Sigmoid colon (tissue), 7 donors: ENCODE results near the gene CENPE. TPM values are rescaled to one million over a fixed set of nuclear protein-coding genes. Genes with fewer than 3 reads are reported as not detected.

Experiments
- DNase-seq: peaks from one replicate; pipeline ENCODE4 v3.0.0-alpha.2; 2019
- H3K27ac ChIP-seq, 4 donors: fragments of 200-600 bp; sonication (generic); one replicate each; pipeline ENCODE4 v1.5.1; 2016 to 2019; ENCODE audit warnings: mild to moderate bottlenecking in 1 of 4
- H3K27me3 ChIP-seq, 3 donors: fragments of 200-600 bp; sonication (generic); one replicate each; pipeline ENCODE4 v1.5.1; 2019; ENCODE audit warnings: mild to moderate bottlenecking in 1 of 3
- H3K36me3 ChIP-seq, 4 donors: fragments of 200-600 bp; sonication (generic); one replicate each; pipeline ENCODE4 v1.5.1; 2016 to 2019
- H3K4me1 ChIP-seq, 4 donors: fragments of 200-600 bp; sonication (generic); one replicate each; pipeline ENCODE4 v1.5.1; 2017 to 2019
- H3K4me3 ChIP-seq, 4 donors: fragments of 200-600 bp; sonication (generic); one replicate each; pipeline ENCODE4 v1.5.1; 2017 to 2019; ENCODE audit warnings: mild to moderate bottlenecking in 2 of 4, moderate library complexity in 1 of 4
- H3K9me3 ChIP-seq, 4 donors: fragments of 200-600 bp in 3 of 4; sonication (generic) in 3 of 4; one replicate each; pipeline versions ENCODE4 v1.5.1 to v1.6.1; 2013 to 2019
- CTCF ChIP-seq, 4 experiments: fragments of 450-650 bp in 3 of 4; fragments of 200-600 bp in 1 of 4; IDR thresholded peaks; one replicate each; pipeline ENCODE4 v1.5.1; 2016 to 2019; ENCODE audit warnings: antibody characterized with exemption in 4 of 4, mild to moderate bottlenecking in 3 of 4, moderate library complexity in 2 of 4
- EP300 ChIP-seq, 4 donors: sonication (generic); formaldehyde crosslinking; IDR thresholded peaks; one replicate each; pipeline ENCODE4 v1.6.1; 2017; ENCODE audit warnings: antibody characterized with exemption in 4 of 4
- POLR2A ChIP-seq, 2 donors: fragments of 450-650 bp; IDR thresholded peaks; one replicate each; pipeline ENCODE4 v1.6.1; 2016; ENCODE audit warnings: antibody characterized with exemption in 2 of 2, mild to moderate bottlenecking in 2 of 2, moderate library complexity in 2 of 2
- POLR2AphosphoS5 ChIP-seq, 4 donors: sonication (generic); formaldehyde crosslinking; IDR thresholded peaks; one replicate each; pipeline ENCODE4 v1.6.1; 2017; ENCODE audit warnings: antibody characterized with exemption in 4 of 4
- WGBS, 2 donors: extraction: QIAGEN DNeasy Blood & Tissue Kit; methylation state at CpG; one replicate each; pipeline ENCODE4 v1.1.7; 2013; 5-methylcytosine and 5-hydroxymethylcytosine counted together
- intact Hi-C: fragments of 100-400 bp; cut with DNase I; formaldehyde crosslinking; loops from one replicate; pipeline ENCODE4 v1.15.1; 2023
- polyA plus RNA-seq, 3 donors: library from polyadenylated mRNA; stranded (reverse); fragments of 200-250 nt; gene quantifications; one replicate each; pipeline ENCODE4 v1.2.3, GENCODE V29; 2013
- total RNA-seq, 4 donors: library from RNA; depleted of rRNA; stranded (reverse); fragments of >200 nt; gene quantifications; one replicate each; pipeline ENCODE4 v1.1.0, GENCODE V29; 2016
- donor health status: healthy with polysubstance abuse.
- donor health status: Bipolar disorder and iron deficiency.
- donor health status: healthy.

The CENPE gene
- total and polyA plus RNA-seq, 7 donors: 0.46 to 5.2 (median 1.1) TPM

- DNase-seq: no peak
- Histone ChIP-seq H3K4me3 (no peak overlapping the region), H3K9me3 (no peaks in the 10 kb centered on the region), H3K36me3 (no peaks in the 10 kb centered on the region), H3K27me3 (no peaks in the 10 kb centered on the region), H3K27ac (no peak overlapping the region), H3K4me1 (peaks cover 0 to 33% (median 18%) of the 10 kb centered on the region in 4 donors)
- TF ChIP-seq POLR2AphosphoS5 (IDR thresholded peaks at IDR 0.05) (no peak), EP300 (IDR thresholded peaks at IDR 0.05) (no peak)
- intact Hi-C loops: no loop called here
- WGBS, 2 donors: 69 to 72% methylated on average over 5 of the region's 5 CpGs
Measured at GRCh38 chr4:103100691-103101090, 97.5 kb downstream of the CENPE start.

GRCh38 chr4:103099691-103100392 is 98.3 kb downstream of the CENPE start, which contains the start of gene BDH2:
TSS of gene BDH2 (minus strand) at chr4:103099834. CDS start at chr4:103096254, 3,580 bp downstream.
- peak; percentile 81 for DNase-seq

GRCh38 chr4:103098756-103099440 is 99.2 kb downstream of the CENPE start:
- DNase-seq: no peak
- 15 to 30% methylated on average over 4 of the region's 4 CpGs for WGBS, 2 donors
- Histone ChIP-seq H3K4me1 (peaks cover 0 to 36% (median 18%) of the 10 kb centered on the region in 4 donors), H3K27ac (peak overlapping the region; percentile 55 to 71 (median 68)), H3K4me3 (peak overlapping the region; percentile 21 to 51 (median 44)), H3K9me3 (no peaks in the 10 kb centered on the region), H3K27me3 (no peaks in the 10 kb centered on the region), H3K36me3 (no peaks in the 10 kb centered on the region)
- intact Hi-C loops: loop anchor here (2.0 to 10.0 kb wide), 7 partner anchors 22 to 652 kb away; partner anchors contain the start of genes MANBA, NFKB1, SLC9B1 and SLC9B2
- no peak for TF ChIP-seq EP300 (IDR thresholded peaks at IDR 0.05)
- no peak for TF ChIP-seq POLR2A (IDR thresholded peaks at IDR 0.05)

More at GRCh38 chr4:103099691-103100392, 98.3 kb downstream of the CENPE start, which contains the start of gene BDH2:
- Histone ChIP-seq H3K36me3 (no peaks in the 10 kb centered on the region), H3K4me1 (peaks cover 0 to 36% (median 18%) of the 10 kb centered on the region in 4 donors), H3K27ac (peak within 1 kb of the TSS; percentile 55 to 71 (median 68)), H3K27me3 (no peaks in the 10 kb centered on the region), H3K4me3 (peak within 1 kb of the TSS; percentile 21 to 51 (median 44)), H3K9me3 (no peaks in the 10 kb centered on the region)
- intact Hi-C loops: loop anchor here (2.0 to 10.0 kb wide), 7 partner anchors 23 to 653 kb away; partner anchors contain the start of genes MANBA, NFKB1, SLC9B1 and SLC9B2
- 7 to 13% methylated on average over 11 of the region's 11 CpGs for WGBS, 2 donors
- TF ChIP-seq POLR2AphosphoS5 (IDR thresholded peaks at IDR 0.05): peak; percentile 60 to 82 (median 74)
- TF ChIP-seq EP300 (IDR thresholded peaks at IDR 0.05): no peak
- peak in 1 of 2 donors; percentile 41 for TF ChIP-seq POLR2A (IDR thresholded peaks at IDR 0.05)
- peak; percentile 58 to 73 (median 66) for TF ChIP-seq CTCF (IDR thresholded peaks at IDR 0.05)

- WGBS, 2 donors: 79 to 82% methylated on average over 10 of the region's 10 CpGs
- intact Hi-C loops: loop anchor here (2.0 to 10.0 kb wide), 7 partner anchors 22 to 651 kb away; partner anchors contain the start of genes MANBA, NFKB1, SLC9B1 and SLC9B2
- TF ChIP-seq POLR2AphosphoS5 (IDR thresholded peaks at IDR 0.05) (no peak), POLR2A (IDR thresholded peaks at IDR 0.05) (no peak), CTCF (IDR thresholded peaks at IDR 0.05) (no peak), EP300 (IDR thresholded peaks at IDR 0.05) (no peak)
- DNase-seq: no peak
- peaks cover 0 to 36% (median 18%) of the 10 kb centered on the region in 4 donors for H3K4me1 ChIP-seq
- H3K27ac ChIP-seq: peak overlapping the region; percentile 18 to 71 (median 60)
- no peaks in the 10 kb centered on the region for H3K9me3 ChIP-seq
- H3K27me3 ChIP-seq: no peaks in the 10 kb centered on the region
- H3K36me3 ChIP-seq: no peaks in the 10 kb centered on the region
- peak overlapping the region; percentile 21 to 51 (median 44) for H3K4me3 ChIP-seq
Measured at GRCh38 chr4:103098341-103098740, 99.8 kb downstream of the CENPE start.

GRCh38 chr4:103097112-103097511 is 101.0 kb downstream of the CENPE start:
- 22 to 70% methylated on average over 2 of the region's 2 CpGs for WGBS, 2 donors
- peaks cover 0 to 7% (median 0%) of the 10 kb centered on the region in 4 donors for H3K36me3 ChIP-seq

More at GRCh38 chr4:103097112-103097511, 101.0 kb downstream of the CENPE start:
- Histone ChIP-seq H3K27ac (no peak overlapping the region), H3K4me3 (no peak overlapping the region), H3K27me3 (no peaks in the 10 kb centered on the region), H3K4me1 (peaks cover 0 to 36% (median 18%) of the 10 kb centered on the region in 4 donors), H3K9me3 (no peaks in the 10 kb centered on the region)
- DNase-seq: no peak
- TF ChIP-seq CTCF (IDR thresholded peaks at IDR 0.05) (no peak), EP300 (IDR thresholded peaks at IDR 0.05) (no peak), POLR2AphosphoS5 (IDR thresholded peaks at IDR 0.05) (no peak), POLR2A (IDR thresholded peaks at IDR 0.05) (no peak)
- intact Hi-C loops: loop anchor here (5.0 to 10.0 kb wide), 5 partner anchors 80 to 650 kb away; partner anchors contain the start of genes MANBA, NFKB1 and SLC9B1
